Activated T-cell treated with anti-CD3 and anti-CD28 coated beads, Interleukin-2, amount 50 U/mL, for 48 hours (primary cell): ENCODE measurements around the gene BTG2.
A peak's percentile ranks its signal among the peaks of the same experiment; 100 is the strongest.

ENCODE experiments used
- DNase-seq, 2 experiments: peaks; one replicate each; pipeline ENCODE4 v3.0.0-alpha.2; 2020

BTG2 gene

GRCh38 chr1:203276916-203277545, 28.3 kb upstream of the BTG2 start:
- DNase-seq: no peak

- no peak for DNase-seq
Measured at GRCh38 chr1:203278082-203278884, 27.0 kb upstream of the BTG2 start.

GRCh38 chr1:203278885-203279406, 26.4 kb upstream of the BTG2 start:
- DNase-seq: no peak

GRCh38 chr1:203280061-203280460, 25.3 kb upstream of the BTG2 start:
- DNase-seq: no peak

DNA sequence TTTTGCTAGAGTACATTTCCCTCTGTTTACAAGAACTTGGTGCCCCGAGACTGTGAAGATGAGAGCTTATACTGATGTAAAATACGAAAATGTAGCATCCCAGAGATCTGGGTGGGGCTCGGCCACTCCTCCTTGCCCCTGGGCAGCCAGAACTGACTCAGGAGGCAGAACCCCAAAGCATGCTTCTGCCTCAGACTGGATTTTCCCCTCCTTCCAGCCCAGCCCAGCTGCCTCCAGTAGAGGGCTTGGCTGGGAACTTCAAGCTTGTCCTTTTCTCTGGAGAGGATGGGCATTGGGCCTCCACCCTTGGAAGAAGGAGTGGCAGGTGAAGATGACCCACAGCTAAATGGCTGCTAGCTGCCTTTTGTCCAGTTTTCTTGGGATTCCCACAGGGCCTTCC, 24.3 kb upstream of the BTG2 start:
- no peak for DNase-seq

GRCh38 chr1:203281851-203282661, 23.3 kb upstream of the BTG2 start:
- no peak for DNase-seq

DNA sequence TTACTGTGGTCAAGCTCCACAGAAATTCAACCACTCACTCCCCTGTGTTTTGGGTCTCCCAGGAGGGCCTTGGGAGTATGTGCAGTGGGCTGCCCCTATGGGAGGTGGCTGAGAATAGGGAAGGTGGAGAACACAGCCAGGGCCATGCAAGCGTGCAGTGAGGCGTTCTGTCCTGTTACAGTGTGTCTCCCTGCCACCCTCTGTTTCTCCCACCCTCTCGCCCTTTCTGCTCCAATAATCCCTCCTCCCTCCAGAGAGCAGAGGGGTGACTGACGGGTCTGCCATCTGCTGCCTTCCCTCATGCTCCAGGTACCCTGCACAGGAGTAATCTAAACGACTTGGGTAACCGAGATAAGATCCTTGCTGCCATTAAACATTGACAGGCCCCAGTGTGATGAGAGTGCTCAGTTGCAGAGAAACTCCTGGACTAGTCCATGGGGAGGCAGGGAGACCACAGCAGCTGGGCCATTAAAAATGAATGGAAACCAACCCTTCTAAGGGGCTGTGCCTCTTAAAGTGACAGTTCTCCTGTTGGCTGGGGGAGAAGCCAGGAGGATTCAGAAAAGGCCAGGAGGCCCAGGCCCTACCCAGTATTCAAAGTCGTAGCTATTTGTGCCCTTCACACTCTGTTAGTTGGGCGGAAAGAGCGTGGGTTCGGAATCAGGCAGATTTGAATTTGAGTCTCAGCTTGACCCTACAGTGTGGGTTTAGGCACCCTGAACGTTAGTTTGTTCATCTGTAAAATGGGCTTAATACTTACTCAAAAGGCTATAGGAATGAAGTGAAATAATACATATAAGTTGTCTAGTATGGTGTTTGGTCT, 22.4 kb upstream of the BTG2 start:
- peak in 1 of 2 experiments; percentile 11 for DNase-seq

DNA sequence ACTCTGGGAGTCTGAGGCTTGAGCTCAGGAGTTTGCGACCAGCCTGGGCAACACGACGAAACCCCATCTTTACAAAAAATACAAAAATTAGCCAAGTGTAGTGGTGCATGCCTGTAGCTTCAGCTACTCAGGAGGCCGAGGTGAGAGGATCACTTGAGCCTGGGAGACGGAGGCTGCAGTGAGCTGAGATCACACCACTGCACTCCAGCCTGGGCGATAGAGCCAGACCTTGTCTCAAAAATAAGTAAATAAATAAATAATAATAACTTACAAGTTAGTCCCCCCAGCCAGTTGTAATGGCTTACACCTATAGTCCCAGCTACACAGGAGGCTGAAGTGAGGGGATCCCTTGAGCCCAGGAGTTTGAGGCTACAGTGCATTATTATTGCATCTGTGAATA, 21.7 kb upstream of the BTG2 start:
- DNase-seq: peak in 1 of 2 experiments; percentile 11

DNA sequence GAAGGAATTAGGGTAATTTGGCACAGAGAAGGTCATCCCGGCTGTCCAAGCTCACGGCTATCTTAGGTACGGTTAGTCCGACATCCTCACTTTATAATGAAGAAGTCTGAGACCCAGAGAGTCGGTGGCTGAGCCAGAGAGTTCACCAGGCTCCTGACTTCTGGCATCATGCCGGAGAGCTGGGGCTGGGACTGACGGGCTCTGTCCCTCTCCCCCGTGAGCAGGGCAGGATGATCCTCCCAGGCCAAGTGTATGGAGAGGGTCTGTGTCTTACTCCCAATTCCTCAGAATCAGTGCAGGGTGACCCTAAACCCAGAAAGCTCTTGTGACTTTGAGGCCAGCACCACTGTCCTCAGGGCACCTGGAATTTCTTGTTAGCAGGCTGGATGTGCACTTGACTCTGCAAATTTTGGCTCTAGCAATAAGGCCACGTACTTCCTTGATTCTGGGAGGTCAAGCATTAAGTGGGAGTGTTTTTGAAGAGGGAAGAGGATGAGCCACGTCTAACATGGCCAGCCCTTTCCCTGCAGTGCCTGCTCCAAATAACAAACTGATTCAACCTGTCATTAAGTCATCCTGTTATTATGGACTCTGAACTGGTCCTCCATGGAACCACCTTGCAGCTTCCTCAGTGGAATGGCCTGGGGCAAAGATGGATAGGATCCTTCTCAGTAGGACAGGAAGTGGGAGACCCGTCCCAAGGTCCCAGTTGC, 20.8 kb upstream of the BTG2 start:
- DNase-seq: no peak

- DNase-seq: no peak
Measured at GRCh38 chr1:203286161-203286984, 18.9 kb upstream of the BTG2 start.

DNA sequence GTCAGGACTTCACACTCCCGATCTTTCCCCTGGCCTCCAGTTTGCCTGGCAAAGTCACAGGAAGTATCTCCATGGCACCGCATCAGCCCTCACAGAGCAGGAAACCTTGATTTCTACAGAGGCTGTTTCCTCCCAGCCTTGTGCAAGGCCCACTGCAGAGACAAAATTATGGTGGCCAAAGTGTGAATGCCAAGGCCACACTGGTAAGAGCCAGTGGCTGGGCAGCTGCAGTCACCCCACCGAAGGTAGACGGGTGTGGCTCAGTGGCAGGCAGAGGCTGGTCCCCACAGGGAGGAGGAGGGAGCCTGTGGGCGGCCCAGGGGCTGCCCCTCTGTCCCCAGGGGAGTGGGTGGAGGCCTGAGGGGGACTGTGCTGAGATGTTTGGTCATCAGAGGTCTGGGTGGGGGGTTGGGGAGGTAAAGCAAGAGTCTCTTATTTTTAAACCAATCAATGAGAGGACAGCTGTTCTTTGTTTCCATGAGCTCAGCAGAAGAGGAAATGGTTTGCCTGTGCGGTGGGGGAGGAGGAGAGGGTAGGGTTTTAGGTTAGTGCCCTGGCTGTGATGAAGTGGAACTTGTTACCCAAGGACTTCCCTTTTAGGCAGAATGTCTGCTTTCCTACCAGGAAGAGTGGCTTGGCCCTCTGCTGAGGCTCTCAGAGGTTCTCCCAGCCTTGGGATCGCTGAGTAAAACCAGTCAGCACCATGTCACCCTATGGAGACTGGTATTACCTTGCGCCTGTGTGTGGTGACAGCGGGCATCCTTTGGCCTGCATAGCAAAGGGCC, 18.0 kb upstream of the BTG2 start:
- peak; percentile 83 for DNase-seq

DNA sequence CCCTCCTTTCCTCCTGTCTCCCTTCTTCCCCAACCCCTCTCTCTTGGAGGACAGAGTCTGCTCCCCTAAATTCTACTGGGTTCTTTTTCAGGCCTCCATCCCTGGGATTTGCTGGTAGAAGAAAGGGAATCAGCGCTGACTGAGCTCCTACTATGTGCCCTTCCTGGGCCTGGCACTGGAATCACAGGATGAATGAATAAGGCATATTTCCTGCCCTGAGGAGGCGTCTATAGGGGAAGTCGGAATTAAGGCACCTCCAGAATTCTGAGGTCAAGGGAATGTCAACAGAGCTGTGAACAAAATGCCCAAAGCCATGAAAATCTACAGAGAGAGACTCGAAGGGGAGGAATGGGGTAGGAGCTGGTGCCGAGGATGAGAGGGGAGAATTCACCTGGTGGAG, 17.4 kb upstream of the BTG2 start:
- DNase-seq: no peak

DNA sequence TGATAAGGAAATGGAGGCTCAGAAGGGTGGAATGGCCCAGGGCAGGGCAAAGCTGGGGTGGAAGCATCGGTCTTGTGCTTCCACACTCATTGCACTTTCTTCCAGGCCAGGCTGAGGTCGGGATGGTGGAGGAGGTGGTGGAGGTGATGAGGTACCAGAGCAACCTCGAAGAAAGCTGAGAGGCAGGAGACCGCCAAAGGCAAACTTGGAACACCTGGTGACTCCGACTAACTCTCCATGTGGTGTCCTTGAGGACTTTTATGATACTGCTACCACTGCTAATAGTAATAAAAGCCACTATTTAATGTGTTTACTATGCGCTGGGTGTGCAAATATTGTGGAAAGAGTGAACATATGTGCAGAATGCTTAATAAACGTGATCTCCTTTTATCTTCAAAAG, 16.9 kb upstream of the BTG2 start:
- DNase-seq: no peak

DNA sequence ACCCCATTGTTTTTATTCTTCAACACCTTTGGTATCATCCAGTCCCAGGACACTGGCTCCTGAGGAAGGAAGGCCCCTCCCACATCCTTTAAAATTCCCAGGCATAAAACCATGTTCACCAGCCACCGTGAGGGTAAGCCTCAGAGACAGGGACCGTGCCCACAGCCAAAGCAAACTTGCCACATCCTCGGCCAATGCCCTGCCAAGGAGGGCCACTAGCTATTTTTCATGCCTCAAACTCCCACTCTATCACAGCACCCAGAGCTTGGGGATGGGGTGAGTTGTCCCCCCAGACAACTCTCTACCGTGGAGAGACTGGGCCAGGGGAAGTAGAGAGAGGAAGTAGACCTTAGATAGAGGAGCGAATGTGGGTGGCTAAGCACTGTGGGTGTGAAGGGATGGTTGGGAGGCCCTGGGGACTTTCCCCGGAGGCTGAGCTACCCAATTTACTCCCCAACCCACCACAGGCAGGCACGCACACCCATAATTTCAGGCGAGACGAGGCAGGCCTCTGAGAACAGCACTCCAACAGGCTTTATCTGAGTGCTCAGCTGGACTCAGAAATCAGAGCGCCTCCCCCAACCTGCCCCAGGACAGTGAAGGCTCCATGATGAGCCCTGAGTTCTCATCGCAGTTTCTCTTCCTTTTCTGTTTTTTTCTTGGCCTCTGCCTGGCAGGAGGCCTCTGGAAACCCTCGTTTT, 15.9 kb upstream of the BTG2 start:
- DNase-seq: peak; percentile 92 to 93

DNA sequence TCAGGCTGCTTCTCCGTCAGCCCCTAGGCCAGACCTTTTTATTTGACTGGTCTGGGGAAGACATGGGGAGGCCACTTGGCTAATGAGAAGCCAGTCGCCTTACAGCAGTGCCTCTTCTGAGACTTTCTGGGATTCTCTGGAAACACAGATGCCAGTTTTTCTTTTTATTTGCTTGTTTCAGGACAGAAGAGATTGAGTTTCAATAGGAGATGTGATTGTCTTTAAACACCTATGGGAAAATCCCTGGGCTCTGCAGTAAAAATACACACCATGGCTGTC, 15.4 kb upstream of the BTG2 start:
- DNase-seq: no peak

DNA sequence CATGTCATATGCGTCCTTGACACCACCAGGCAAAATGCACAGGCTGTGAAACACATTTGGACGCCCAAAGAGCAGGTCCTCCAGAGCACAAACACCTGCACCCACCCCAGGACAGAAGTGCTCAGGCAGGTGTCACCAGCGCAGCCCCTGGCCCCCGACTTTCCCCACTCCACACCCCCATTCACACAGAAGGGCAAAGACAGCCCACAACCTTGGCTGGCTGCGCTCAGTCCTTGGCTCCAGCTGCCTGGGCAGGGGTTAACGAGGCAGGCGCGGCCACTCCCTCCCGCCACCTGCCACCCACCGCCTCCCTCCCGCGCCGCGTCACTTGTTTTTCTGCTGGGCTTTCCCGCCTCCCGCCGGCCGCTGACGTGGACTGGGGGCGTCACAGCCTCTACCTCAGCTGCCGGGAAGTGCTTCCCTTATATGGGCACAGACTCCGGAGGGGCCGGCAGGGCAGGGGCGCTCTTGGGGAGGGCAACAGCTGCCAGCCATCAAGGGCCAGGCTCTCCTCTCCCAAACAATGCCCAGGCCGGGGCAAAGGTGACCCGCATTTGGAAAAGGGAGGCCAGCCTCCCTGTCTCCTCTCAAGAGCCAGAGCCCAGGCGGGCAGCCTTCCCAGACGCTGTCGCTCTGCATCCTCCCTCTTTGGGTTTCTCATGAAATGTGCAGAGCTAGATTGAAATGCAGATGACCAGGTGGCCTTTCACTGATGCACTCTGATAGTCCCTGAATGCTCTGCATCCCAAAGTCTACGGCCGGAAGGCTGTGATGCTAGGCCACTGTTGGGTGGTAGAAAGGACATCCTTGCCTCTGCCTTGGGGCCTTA, 14.8 kb upstream of the BTG2 start:
- peak; percentile 98 for DNase-seq

- no peak for DNase-seq
Measured at GRCh38 chr1:203291201-203292096, 13.9 kb upstream of the BTG2 start.

GRCh38 chr1:203295796-203296195, 9.5 kb upstream of the BTG2 start:
- DNase-seq: no peak
